A549 (cell line): ENCODE data around the gene ZNF326. TPM values are rescaled to one million over a fixed set of nuclear protein-coding genes. Genes with fewer than 3 reads are reported as not detected.

Source experiments
- ATAC-seq, 2 experiments: fragments of 200-7000 bp in 1 of 2; fragments of >200 bp in 1 of 2; cut with Nextera tagmentation in 1 of 2; cut with Tn5 transposase in 1 of 2; 3 replicates each; pipeline versions ENCODE4 v1.8.0 to v1.9.1; 2018 to 2020; ENCODE audit warnings: mild to moderate bottlenecking in 1 of 2, moderate library complexity in 1 of 2
- CTCF ChIA-PET: fragments of 300-600 bp; sonication (Branson Sonifier 250); formaldehyde crosslinking; extraction: SDS; loops from one replicate; lab custom pipeline; 2021; ENCODE audit warnings: antibody characterized with exemption, inconsistent platforms; lab: Yijun Ruan, JAX
- POLR2A ChIA-PET: fragments of 350-600 bp; formaldehyde crosslinking; extraction: SDS; loops from one replicate; lab custom pipeline; 2021; ENCODE audit warnings: antibody characterized with exemption, inconsistent platforms; lab: Yijun Ruan, JAX
- DNase-seq, 2 experiments: peaks; one replicate each; pipeline versions ENCODE4 v3.0.0 to v3.0.0-alpha.2; 2011 to 2016; ENCODE audit warnings: low read depth in 1 of 2, low spot score in 1 of 2
- FAIRE-seq: peaks from 2 replicates; lab custom pipeline; 2011; peaks lifted over from hg19 to GRCh38; lab: Jason Lieb, UNC
- H3K27ac ChIP-seq, 2 experiments: fragments of >200 bp; sonication (Bioruptor Twin); formaldehyde crosslinking; 3 replicates each; pipeline ENCODE4 v1.5.1; 2016 to 2017
- H3K4me1 ChIP-seq: fragments of >200 bp; sonication (Bioruptor Twin); formaldehyde crosslinking; 3 replicates; pipeline ENCODE4 v1.6.1; 2016
- H3K4me2 ChIP-seq: fragments of >200 bp; sonication (Bioruptor Twin); formaldehyde crosslinking; 3 replicates; pipeline ENCODE4 v1.6.1; 2016
- H3K4me3 ChIP-seq: fragments of >200 bp; sonication (Bioruptor Twin); formaldehyde crosslinking; 3 replicates; pipeline ENCODE4 v1.5.1; 2016
- H3K9me3 ChIP-seq: fragments of >200 bp; sonication (Bioruptor Twin); formaldehyde crosslinking; 3 replicates; pipeline ENCODE4 v1.6.1; 2016
- ATOH8 ChIP-seq: fragments of 250-450 bp; sonication (Bioruptor Pico); IDR thresholded peaks from 2 replicates; pipeline ENCODE4 v1.5.0; 2020; ENCODE audit warnings: low read depth, mild to moderate bottlenecking, moderate library complexity
- BHLHE40 ChIP-seq: IDR thresholded peaks from 2 replicates; pipeline ENCODE4 v1.6.1; 2012; ENCODE audit warnings: low read depth, low read length, inconsistent platforms
- CBX2 ChIP-seq: fragments of 200-600 bp; sonication (generic); IDR thresholded peaks from 2 replicates; pipeline ENCODE4 v1.6.1; 2016; ENCODE audit warnings: low read depth, mild to moderate bottlenecking, borderline replicate concordance
- CEBPB ChIP-seq, 2 experiments: fragments of >200 bp in 1 of 2; sonication (Bioruptor Twin) in 1 of 2; formaldehyde crosslinking in 1 of 2; IDR thresholded peaks; 2 replicates each; pipeline ENCODE4 v1.6.1; 2012 to 2016
- CTCF ChIP-seq: fragments of >200 bp; sonication (Bioruptor Twin); formaldehyde crosslinking; IDR thresholded peaks from 3 replicates; pipeline ENCODE4 v1.5.1; 2016
- E2F6 ChIP-seq: IDR thresholded peaks from 2 replicates; pipeline ENCODE4 v1.6.1; 2012; ENCODE audit warnings: low read depth, borderline replicate concordance
- EHMT2 ChIP-seq: fragments of 200-600 bp; sonication (generic); IDR thresholded peaks from 2 replicates; pipeline ENCODE4 v1.6.1; 2016; ENCODE audit warnings: antibody characterized with exemption, low read depth, mild to moderate bottlenecking, moderate library complexity
- ELK1 ChIP-seq: fragments of 150-350 bp; IDR thresholded peaks from 2 replicates; pipeline ENCODE4 v1.6.1; 2014; ENCODE audit warnings: low read depth, mild to moderate bottlenecking, low read length
- EP300 ChIP-seq, 2 experiments: fragments of >200 bp; sonication (Bioruptor Twin); formaldehyde crosslinking; IDR thresholded peaks; 2 replicates in 1 of 2; 3 replicates in 1 of 2; pipeline ENCODE4 v1.6.1; 2016 to 2017
- ESRRA ChIP-seq: fragments of 150-350 bp; IDR thresholded peaks from 2 replicates; pipeline ENCODE4 v1.6.1; 2014; ENCODE audit warnings: mild to moderate bottlenecking, low read length, borderline replicate concordance
- FOSL2 ChIP-seq, 2 experiments: fragments of 450-650 bp in 1 of 2; fragments of >200 bp in 1 of 2; sonication (Bioruptor Twin) in 1 of 2; formaldehyde crosslinking; IDR thresholded peaks; 2 replicates each; pipeline versions ENCODE4 v1.5.0 to v1.6.1; 2016 to 2020; ENCODE audit warnings: mild to moderate bottlenecking in 1 of 2, moderate library complexity in 1 of 2
- GATA3 ChIP-seq: IDR thresholded peaks from 2 replicates; pipeline ENCODE4 v1.6.1; 2012; ENCODE audit warnings: borderline replicate concordance
- HES2 ChIP-seq: fragments of >200 bp; sonication (Bioruptor Twin); formaldehyde crosslinking; IDR thresholded peaks from 2 replicates; pipeline ENCODE4 v1.6.1; 2016
- HMGXB4 ChIP-seq: fragments of 250-450 bp; sonication (Bioruptor Pico); IDR thresholded peaks from 2 replicates; pipeline ENCODE4 v1.5.0; 2021; ENCODE audit warnings: mild to moderate bottlenecking, moderate library complexity, borderline replicate concordance
- HOXB13 ChIP-seq: fragments of 250-450 bp; sonication (Bioruptor Pico); IDR thresholded peaks from 2 replicates; pipeline ENCODE4 v1.5.0; 2020; ENCODE audit warnings: low read depth, mild to moderate bottlenecking, moderate library complexity
- JUNB ChIP-seq: fragments of >200 bp; sonication (Bioruptor Twin); formaldehyde crosslinking; IDR thresholded peaks from 2 replicates; pipeline ENCODE4 v1.6.1; 2016
- KDM1A ChIP-seq: fragments of 200-600 bp; sonication (generic); IDR thresholded peaks from 2 replicates; pipeline ENCODE4 v1.6.1; 2016; ENCODE audit warnings: low read depth, mild to moderate bottlenecking
- MAFK ChIP-seq: fragments of 450-650 bp; IDR thresholded peaks from 2 replicates; pipeline ENCODE4 v1.6.1; 2014; ENCODE audit not compliant: partially characterized antibody
- MAX ChIP-seq: IDR thresholded peaks from 2 replicates; pipeline ENCODE4 v1.6.1; 2012
- NPAS2 ChIP-seq: fragments of 250-450 bp; sonication (Bioruptor Pico); IDR thresholded peaks from 2 replicates; pipeline ENCODE4 v1.8.0; 2022; ENCODE audit warnings: mild to moderate bottlenecking, moderate library complexity, borderline replicate concordance
- NR3C1 ChIP-seq: fragments of >200 bp; sonication (Bioruptor Twin); formaldehyde crosslinking; IDR thresholded peaks from 3 replicates; pipeline ENCODE4 v1.6.1; 2017
- POLR2A ChIP-seq: IDR thresholded peaks from 2 replicates; pipeline ENCODE4 v1.6.1; 2012; ENCODE audit warnings: mild to moderate bottlenecking, low read length
- POLR2AphosphoS2 ChIP-seq: conservative IDR thresholded peaks from 2 replicates; pipeline ENCODE4 v1.6.1; 2012; ENCODE audit warnings: low read length, improper control_type of control experiment, inconsistent platforms
- RARB ChIP-seq: fragments of 250-450 bp; sonication (Bioruptor Pico); IDR thresholded peaks from 2 replicates; pipeline ENCODE4 v1.8.0; 2021; ENCODE audit warnings: mild to moderate bottlenecking, moderate library complexity
- TP53 ChIP-seq: fragments of 250-450 bp; sonication (Bioruptor Pico); IDR thresholded peaks from 2 replicates; pipeline ENCODE4 v1.5.0; 2021; ENCODE audit warnings: mild to moderate bottlenecking, moderate library complexity
- USF2 ChIP-seq: fragments of 450-650 bp; IDR thresholded peaks from 2 replicates; pipeline ENCODE4 v1.6.1; 2014; ENCODE audit warnings: antibody characterized with exemption
- ZFP36 ChIP-seq: fragments of 450-650 bp; IDR thresholded peaks from 2 replicates; pipeline ENCODE4 v1.6.1; 2014; ENCODE audit warnings: borderline replicate concordance; ENCODE audit not compliant: partially characterized antibody
- ZNF302 ChIP-seq: fragments of 250-450 bp; sonication (Bioruptor Pico); IDR thresholded peaks from 2 replicates; pipeline ENCODE4 v1.9.0; 2021; ENCODE audit warnings: inconsistent platforms, mild to moderate bottlenecking, moderate library complexity
- WGBS: methylation state at CpG from one replicate; pipeline ENCODE4 v1.1.6; 2017; ENCODE audit errors: missing lambda C conversion rate; 5-methylcytosine and 5-hydroxymethylcytosine counted together
- polyA plus RNA-seq, 4 experiments: library from polyadenylated mRNA; depleted of rRNA in 3 of 4; stranded (reverse); fragments of >200 nt; fragmentation: RNase III in 1 of 4; extraction: RNeasy Plus Mini Kit Qiagen cat#74134 plus additional on column Dnase treatment in 1 of 4; gene quantifications; 2 replicates in 3 of 4; 3 replicates in 1 of 4; pipeline ENCODE4 v1.2.3, GENCODE V29; 2011 to 2017

Gene ZNF326
- polyA plus RNA-seq, 2 of the 4 experiments (the other 2 are of a cell fraction): 32.3 to 47.8 TPM

- POLR2A ChIA-PET: no interaction called here
- WGBS: 90% methylated on average over 23 of the region's 23 CpGs
These were observed 5.8 kb upstream of the ZNF326 start for GRCh38 chr1:89989099-89989498.

GRCh38 chr1:89989799-89990198 lies 5.1 kb upstream of the ZNF326 start:
- ChIA-PET CTCF (interaction anchor here (1.5 to 10.4 kb wide), 3 partner anchors 27 to 207 kb away, joined by 4 to 89 read pairs (median 54); no protein-coding TSS in a partner anchor), POLR2A (no interaction called here)
- no peak for DNase-seq
- Histone ChIP-seq H3K9me3 (no peaks in the 10 kb centered on the region), H3K27ac (peak overlapping the region; percentile 4 to 66; a peak in 3 of 6 replicates), H3K4me3 (no peak overlapping the region), H3K4me1 (peaks cover 47% of the 10 kb centered on the region), H3K4me2 (peak overlapping the region; percentile 28; the same call in 1 of the 3 replicates)
- no peak for FAIRE-seq
- ATAC-seq: no peak
- TF ChIP-seq NPAS2 (no peak), NR3C1 (no peak), USF2 (no peak), HMGXB4 (no peak), KDM1A (no peak), JUNB (no peak), ZNF302 (CRISPR knock-in tag) (no peak), EP300 (IDR thresholded peaks at IDR 0.05) (no peak), HES2 (no peak), CTCF (no peak), RARB (CRISPR knock-in tag) (no peak), E2F6 (no peak), CBX2 (no peak), POLR2AphosphoS2 (no peak), MAFK (no peak), ATOH8 (CRISPR knock-in tag) (no peak), MAX (no peak)
- 56% methylated on average over 3 of the region's 3 CpGs for WGBS

More at GRCh38 chr1:89989099-89989498, 5.8 kb upstream of the ZNF326 start:
- Histone ChIP-seq H3K4me1 (peaks cover 44% of the 10 kb centered on the region), H3K27ac (no peak overlapping the region), H3K9me3 (no peaks in the 10 kb centered on the region), H3K4me2 (no peak overlapping the region), H3K4me3 (no peak overlapping the region)
- TF ChIP-seq GATA3 (no peak), BHLHE40 (no peak), ELK1 (no peak), HOXB13 (CRISPR knock-in tag) (no peak), ATOH8 (CRISPR knock-in tag) (no peak), TP53 (no peak), RARB (CRISPR knock-in tag) (no peak), ESRRA (no peak), EHMT2 (no peak), E2F6 (no peak), ZFP36 (no peak), CEBPB (IDR thresholded peaks at IDR 0.05) (no peak), FOSL2 (IDR thresholded peaks at IDR 0.05) (no peak), FOSL2 (CRISPR knock-in tag; IDR thresholded peaks at IDR 0.05) (no peak), KDM1A (no peak), POLR2A (no peak)
- DNase-seq (no peak), ATAC-seq (no peak), FAIRE-seq (no peak)
- CTCF ChIA-PET: interaction anchor here (0.6 to 10.4 kb wide), 8 partner anchors 18 to 328 kb away, joined by 3 to 89 read pairs (median 5); no protein-coding TSS in a partner anchor
